WTC11 (cell line): ENCODE data around the gene ZDHHC1. TPM values are rescaled to one million over a fixed set of nuclear protein-coding genes. Genes with fewer than 3 reads are reported as not detected.
A peak's percentile ranks its signal among the peaks of the same experiment; 100 is the strongest.

Experiments
- ATAC-seq: fragments of 200-7000 bp; cut with Tn5 transposase; 2 replicates; pipeline ENCODE4 v1.10.0; 2021; ENCODE audit warnings: mild to moderate bottlenecking, moderate library complexity
- CTCF ChIA-PET: fragments of 300-600 bp; sonication (Branson Sonifier 250); formaldehyde crosslinking; loops from one replicate; lab custom pipeline; 2021; ENCODE audit warnings: antibody characterized with exemption; lab: Charles Lee
- POLR2A ChIA-PET: fragments of 350-600 bp; sonication (Branson Sonifier 250); formaldehyde crosslinking; loops from one replicate; lab custom pipeline; 2021; ENCODE audit warnings: antibody characterized with exemption; lab: Charles Lee
- DNase-seq: peaks from one replicate; pipeline ENCODE4 v3.0.0; 2021; ENCODE audit warnings: low spot score
- H3K27ac Mint-ChIP-seq: 2 replicates; pipeline ENCODE4 v1.8.0; 2021; ENCODE audit warnings: mixed read lengths
- H3K27me3 Mint-ChIP-seq: 2 replicates; pipeline ENCODE4 v1.8.0; 2021; ENCODE audit warnings: low read depth, mild to moderate bottlenecking, moderate library complexity, mixed read lengths
- H3K36me3 Mint-ChIP-seq: 2 replicates; pipeline ENCODE4 v1.8.0; 2021; ENCODE audit warnings: mixed read lengths
- H3K4me1 Mint-ChIP-seq: 2 replicates; pipeline ENCODE4 v1.8.0; 2022; ENCODE audit warnings: mixed read lengths
- H3K4me3 Mint-ChIP-seq: 2 replicates; pipeline ENCODE4 v1.8.0; 2021; ENCODE audit warnings: mild to moderate bottlenecking, moderate library complexity, mixed read lengths
- H3K9me3 Mint-ChIP-seq: 2 replicates; pipeline ENCODE4 v1.8.0; 2021; ENCODE audit warnings: mixed read lengths
- CBFB ChIP-seq: sonication (generic); formaldehyde crosslinking; IDR thresholded peaks from 2 replicates; pipeline ENCODE4 v1.8.1; 2022; ENCODE audit warnings: mild to moderate bottlenecking, low read depth, missing genetic modification reagents
- CREB1 ChIP-seq: sonication (generic); formaldehyde crosslinking; IDR thresholded peaks from 2 replicates; pipeline ENCODE4 v1.8.0; 2023; ENCODE audit warnings: mild to moderate bottlenecking, missing genetic modification reagents
- CREM ChIP-seq: sonication (generic); formaldehyde crosslinking; IDR thresholded peaks from 2 replicates; pipeline ENCODE4 v1.8.1; 2022; ENCODE audit warnings: mild to moderate bottlenecking, missing genetic modification reagents, moderate library complexity
- CTCF ChIP-seq: fragments of 200-600 bp; IDR thresholded peaks from 2 replicates; pipeline ENCODE4 v1.8.0; 2022; ENCODE audit warnings: antibody characterized with exemption
- E2F4 ChIP-seq: sonication (generic); formaldehyde crosslinking; IDR thresholded peaks from 2 replicates; pipeline ENCODE4 v1.8.1; 2022; ENCODE audit warnings: low read depth, mild to moderate bottlenecking, moderate library complexity, missing genetic modification reagents, borderline replicate concordance
- ELF4 ChIP-seq: sonication (generic); formaldehyde crosslinking; IDR thresholded peaks from 2 replicates; pipeline ENCODE4 v1.8.1; 2022; ENCODE audit warnings: low read depth, mild to moderate bottlenecking, moderate library complexity, missing genetic modification reagents
- ESRRA ChIP-seq: sonication (generic); formaldehyde crosslinking; IDR thresholded peaks from 2 replicates; pipeline ENCODE4 v1.8.1; 2022; ENCODE audit warnings: mild to moderate bottlenecking, missing genetic modification reagents, borderline replicate concordance
- FOXJ3 ChIP-seq: sonication (generic); formaldehyde crosslinking; IDR thresholded peaks from 2 replicates; pipeline ENCODE4 v1.9.0; 2021; ENCODE audit warnings: missing genetic modification reagents, mild to moderate bottlenecking, borderline replicate concordance
- GRHL2 ChIP-seq: fragments of 250-450 bp; sonication (Bioruptor Pico); IDR thresholded peaks from 2 replicates; pipeline ENCODE4 v1.8.0; 2022; ENCODE audit warnings: mild to moderate bottlenecking, moderate library complexity; ENCODE audit not compliant: insufficient replicate concordance, severe bottlenecking
- HMGA2 ChIP-seq: fragments of 250-450 bp; sonication (Bioruptor Pico); IDR thresholded peaks from 2 replicates; pipeline ENCODE4 v1.4.0; 2021; ENCODE audit warnings: mild to moderate bottlenecking, moderate library complexity
- MYBL2 ChIP-seq: sonication (generic); formaldehyde crosslinking; IDR thresholded peaks from 2 replicates; pipeline ENCODE4 v1.8.1; 2023; ENCODE audit warnings: mild to moderate bottlenecking, moderate library complexity, missing genetic modification reagents
- NFATC4 ChIP-seq: fragments of 250-450 bp; sonication (Bioruptor Pico); IDR thresholded peaks from 2 replicates; pipeline ENCODE4 v1.9.0; 2021; ENCODE audit warnings: mild to moderate bottlenecking
- NFE2L1 ChIP-seq: sonication (generic); formaldehyde crosslinking; IDR thresholded peaks from 2 replicates; pipeline ENCODE4 v1.8.1; 2023; ENCODE audit warnings: missing genetic modification reagents
- NFYB ChIP-seq: sonication (generic); formaldehyde crosslinking; conservative IDR thresholded peaks from 2 replicates; pipeline ENCODE4 v1.8.0; 2022; ENCODE audit warnings: low read depth, missing genetic modification reagents
- NR2C2 ChIP-seq: sonication (generic); formaldehyde crosslinking; IDR thresholded peaks from 2 replicates; pipeline ENCODE4 v1.8.0; 2022; ENCODE audit warnings: mild to moderate bottlenecking, missing genetic modification reagents
- PRRX2 ChIP-seq: fragments of 250-450 bp; sonication (Bioruptor Pico); IDR thresholded peaks from 2 replicates; pipeline ENCODE4 v1.8.0; 2021; ENCODE audit warnings: mild to moderate bottlenecking
- TEAD1 ChIP-seq: sonication (generic); formaldehyde crosslinking; IDR thresholded peaks from 2 replicates; pipeline ENCODE4 v1.8.0; 2022; ENCODE audit warnings: mild to moderate bottlenecking, missing genetic modification reagents
- TP53 ChIP-seq: sonication (generic); formaldehyde crosslinking; IDR thresholded peaks from 2 replicates; pipeline ENCODE4 v1.8.1; 2023; ENCODE audit warnings: mild to moderate bottlenecking, missing genetic modification reagents
- ZNF121 ChIP-seq: sonication (generic); formaldehyde crosslinking; IDR thresholded peaks from 2 replicates; pipeline ENCODE4 v1.8.0; 2023; ENCODE audit warnings: missing genetic modification reagents
- ZNF317 ChIP-seq: sonication (generic); formaldehyde crosslinking; IDR thresholded peaks from 2 replicates; pipeline ENCODE4 v1.8.1; 2023; ENCODE audit warnings: low read depth, mild to moderate bottlenecking, moderate library complexity, missing genetic modification reagents, borderline replicate concordance
- ZNF396 ChIP-seq: fragments of 250-450 bp; sonication (Bioruptor Pico); IDR thresholded peaks from 2 replicates; pipeline ENCODE4 v1.8.0; 2021; ENCODE audit warnings: mild to moderate bottlenecking, moderate library complexity, borderline replicate concordance
- ZNF423 ChIP-seq: fragments of 250-450 bp; sonication (Bioruptor Pico); IDR thresholded peaks from 2 replicates; pipeline ENCODE4 v2.1.2; 2022; ENCODE audit warnings: mild to moderate bottlenecking, moderate library complexity
- total RNA-seq: library from RNA; stranded (reverse); gene quantifications from 3 replicates; pipeline ENCODE4 v1.2.3, GENCODE V29; 2021
- TF ChIP-seq, protein P1 (sequence below): fragments of 250-450 bp; sonication (Bioruptor Pico); IDR thresholded peaks from 2 replicates; pipeline ENCODE4 v2.1.2; 2022; ENCODE audit warnings: mild to moderate bottlenecking, moderate library complexity
- TF ChIP-seq, protein P2 (sequence below): sonication (generic); formaldehyde crosslinking; IDR thresholded peaks from 2 replicates; pipeline ENCODE4 v1.8.0; 2022; ENCODE audit warnings: mild to moderate bottlenecking, missing genetic modification reagents
- TF ChIP-seq, protein P3 (sequence below): sonication (generic); formaldehyde crosslinking; conservative IDR thresholded peaks from 2 replicates; pipeline ENCODE4 v1.8.1; 2023; ENCODE audit warnings: mild to moderate bottlenecking, low read depth, missing genetic modification reagents, moderate library complexity
- TF ChIP-seq, protein P4 (sequence below): sonication (generic); formaldehyde crosslinking; IDR thresholded peaks from 2 replicates; pipeline ENCODE4 v1.8.1; 2023; ENCODE audit warnings: mild to moderate bottlenecking, missing genetic modification reagents

The ZDHHC1 gene
- total RNA-seq, 1 experiment from 2014 or later, result 4.2 TPM

- ATAC-seq (no peak), DNase-seq (no peak)
- no peaks in the 10 kb centered on the region for H3K9me3 Mint-ChIP-seq
- H3K36me3 Mint-ChIP-seq, result no peaks in the 10 kb centered on the region
- ChIA-PET CTCF (interaction anchor here (1.2 kb wide), 1 partner anchor 10 kb away, joined by 6 read pairs; no protein-coding TSS in a partner anchor), POLR2A (no interaction called here)
- H3K27ac Mint-ChIP-seq, result no peak overlapping the region; the same call in 1 of the 2 replicates
- peaks cover 43% of the 10 kb centered on the region for H3K4me1 Mint-ChIP-seq
- H3K4me3 Mint-ChIP-seq, result no peak overlapping the region
- H3K27me3 Mint-ChIP-seq, result peaks cover 11% of the 10 kb centered on the region
- no peak for TF ChIP-seq ZNF121 (CRISPR knock-in tag)
- no peak for TF ChIP-seq NFATC4 (CRISPR knock-in tag)
- no peak for TF ChIP-seq CREB1 (CRISPR knock-in tag)
- no peak for TF ChIP-seq NR2C2
- no peak for TF ChIP-seq NFYB
- TF ChIP-seq, protein P1, sequence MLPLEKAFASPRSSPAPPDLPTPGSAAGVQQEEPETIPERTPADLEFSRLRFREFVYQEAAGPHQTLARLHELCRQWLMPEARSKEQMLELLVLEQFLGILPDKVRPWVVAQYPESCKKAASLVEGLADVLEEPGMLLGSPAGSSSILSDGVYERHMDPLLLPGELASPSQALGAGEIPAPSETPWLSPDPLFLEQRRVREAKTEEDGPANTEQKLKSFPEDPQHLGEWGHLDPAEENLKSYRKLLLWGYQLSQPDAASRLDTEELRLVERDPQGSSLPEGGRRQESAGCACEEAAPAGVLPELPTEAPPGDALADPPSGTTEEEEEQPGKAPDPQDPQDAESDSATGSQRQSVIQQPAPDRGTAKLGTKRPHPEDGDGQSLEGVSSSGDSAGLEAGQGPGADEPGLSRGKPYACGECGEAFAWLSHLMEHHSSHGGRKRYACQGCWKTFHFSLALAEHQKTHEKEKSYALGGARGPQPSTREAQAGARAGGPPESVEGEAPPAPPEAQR, result no peak
- no peak for TF ChIP-seq PRRX2
- TF ChIP-seq HMGA2 (CRISPR knock-in tag), result no peak
- no peak for TF ChIP-seq CTCF
- TF ChIP-seq, protein P2, sequence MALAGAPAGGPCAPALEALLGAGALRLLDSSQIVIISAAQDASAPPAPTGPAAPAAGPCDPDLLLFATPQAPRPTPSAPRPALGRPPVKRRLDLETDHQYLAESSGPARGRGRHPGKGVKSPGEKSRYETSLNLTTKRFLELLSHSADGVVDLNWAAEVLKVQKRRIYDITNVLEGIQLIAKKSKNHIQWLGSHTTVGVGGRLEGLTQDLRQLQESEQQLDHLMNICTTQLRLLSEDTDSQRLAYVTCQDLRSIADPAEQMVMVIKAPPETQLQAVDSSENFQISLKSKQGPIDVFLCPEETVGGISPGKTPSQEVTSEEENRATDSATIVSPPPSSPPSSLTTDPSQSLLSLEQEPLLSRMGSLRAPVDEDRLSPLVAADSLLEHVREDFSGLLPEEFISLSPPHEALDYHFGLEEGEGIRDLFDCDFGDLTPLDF, result no peak
- TF ChIP-seq ZNF317 (CRISPR knock-in tag), result no peak
- TF ChIP-seq NFE2L1, result no peak
- no peak for TF ChIP-seq TEAD1
- TF ChIP-seq E2F4 (CRISPR knock-in tag), result no peak
- TF ChIP-seq CBFB, result no peak
- TF ChIP-seq ESRRA, result no peak
- TF ChIP-seq CREM (CRISPR knock-in tag), result no peak
- no peak for TF ChIP-seq GRHL2 (CRISPR knock-in tag)
Measured at GRCh38 chr16:67409631-67410030, 6.6 kb downstream of the ZDHHC1 start.

DNA sequence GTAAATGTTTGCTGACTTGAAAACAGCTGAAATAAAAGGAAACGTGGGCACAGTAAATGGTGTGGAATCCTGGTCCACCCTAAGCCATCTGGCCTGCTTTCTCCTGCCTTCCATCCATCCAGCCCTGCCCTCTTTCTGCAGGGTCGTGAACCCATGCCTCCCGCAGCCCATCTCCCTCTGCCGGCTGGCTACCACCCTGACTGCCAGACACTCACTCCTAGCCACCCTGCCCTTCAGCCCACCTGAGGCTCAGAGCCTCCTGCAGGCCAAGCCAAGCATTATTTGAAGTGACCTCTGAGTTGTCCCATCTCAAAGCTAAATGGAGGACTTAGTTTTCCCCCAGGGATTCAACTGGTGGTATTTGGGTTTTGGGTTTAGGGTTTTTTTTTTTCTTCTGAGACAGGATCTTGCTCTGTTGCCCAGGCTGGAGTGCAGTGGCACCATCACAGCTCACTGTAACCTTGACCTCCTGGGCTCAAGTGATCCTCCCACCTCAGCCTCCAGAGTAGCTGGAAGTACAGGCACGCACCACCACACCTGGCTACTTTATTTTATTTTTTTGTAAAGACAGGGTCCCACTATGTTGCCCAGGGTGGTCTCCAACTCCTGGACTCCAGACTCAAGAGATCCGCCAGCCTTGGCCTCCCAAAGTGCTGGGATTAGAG, 8.4 kb downstream of the ZDHHC1 start:
- POLR2A ChIA-PET, result no interaction called here
- peak; percentile 55 for ATAC-seq
- Mint-ChIP-seq H3K36me3 (no peaks in the 10 kb centered on the region), H3K27me3 (peaks cover 14% of the 10 kb centered on the region), H3K9me3 (no peaks in the 10 kb centered on the region), H3K27ac (peak overlapping the region; percentile 57; the same call in 1 of the 2 replicates), H3K4me3 (no peak overlapping the region), H3K4me1 (peaks cover 39% of the 10 kb centered on the region)
- CTCF ChIA-PET, result interaction anchor here (0.8 to 7.0 kb wide), 18 partner anchors 9 to 161 kb away, joined by 3 to 36 read pairs (median 4); partner anchors contain the start of genes HSD11B2, KCTD19, LRRC36 and TPPP3
- TF ChIP-seq TP53 (no peak), MYBL2 (CRISPR knock-in tag) (no peak), ELF4 (CRISPR knock-in tag) (no peak), ZNF423 (CRISPR knock-in tag) (no peak), FOXJ3 (CRISPR knock-in tag) (no peak), ZNF121 (CRISPR knock-in tag) (peak; percentile 34; the same call in 1 of the 2 replicates), ZNF396 (CRISPR knock-in tag) (no peak)
- TF ChIP-seq, protein P3, sequence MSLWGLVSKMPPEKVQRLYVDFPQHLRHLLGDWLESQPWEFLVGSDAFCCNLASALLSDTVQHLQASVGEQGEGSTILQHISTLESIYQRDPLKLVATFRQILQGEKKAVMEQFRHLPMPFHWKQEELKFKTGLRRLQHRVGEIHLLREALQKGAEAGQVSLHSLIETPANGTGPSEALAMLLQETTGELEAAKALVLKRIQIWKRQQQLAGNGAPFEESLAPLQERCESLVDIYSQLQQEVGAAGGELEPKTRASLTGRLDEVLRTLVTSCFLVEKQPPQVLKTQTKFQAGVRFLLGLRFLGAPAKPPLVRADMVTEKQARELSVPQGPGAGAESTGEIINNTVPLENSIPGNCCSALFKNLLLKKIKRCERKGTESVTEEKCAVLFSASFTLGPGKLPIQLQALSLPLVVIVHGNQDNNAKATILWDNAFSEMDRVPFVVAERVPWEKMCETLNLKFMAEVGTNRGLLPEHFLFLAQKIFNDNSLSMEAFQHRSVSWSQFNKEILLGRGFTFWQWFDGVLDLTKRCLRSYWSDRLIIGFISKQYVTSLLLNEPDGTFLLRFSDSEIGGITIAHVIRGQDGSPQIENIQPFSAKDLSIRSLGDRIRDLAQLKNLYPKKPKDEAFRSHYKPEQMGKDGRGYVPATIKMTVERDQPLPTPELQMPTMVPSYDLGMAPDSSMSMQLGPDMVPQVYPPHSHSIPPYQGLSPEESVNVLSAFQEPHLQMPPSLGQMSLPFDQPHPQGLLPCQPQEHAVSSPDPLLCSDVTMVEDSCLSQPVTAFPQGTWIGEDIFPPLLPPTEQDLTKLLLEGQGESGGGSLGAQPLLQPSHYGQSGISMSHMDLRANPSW (CRISPR knock-in tag), result no peak
- TF ChIP-seq, protein P4, sequence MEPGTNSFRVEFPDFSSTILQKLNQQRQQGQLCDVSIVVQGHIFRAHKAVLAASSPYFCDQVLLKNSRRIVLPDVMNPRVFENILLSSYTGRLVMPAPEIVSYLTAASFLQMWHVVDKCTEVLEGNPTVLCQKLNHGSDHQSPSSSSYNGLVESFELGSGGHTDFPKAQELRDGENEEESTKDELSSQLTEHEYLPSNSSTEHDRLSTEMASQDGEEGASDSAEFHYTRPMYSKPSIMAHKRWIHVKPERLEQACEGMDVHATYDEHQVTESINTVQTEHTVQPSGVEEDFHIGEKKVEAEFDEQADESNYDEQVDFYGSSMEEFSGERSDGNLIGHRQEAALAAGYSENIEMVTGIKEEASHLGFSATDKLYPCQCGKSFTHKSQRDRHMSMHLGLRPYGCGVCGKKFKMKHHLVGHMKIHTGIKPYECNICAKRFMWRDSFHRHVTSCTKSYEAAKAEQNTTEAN (CRISPR knock-in tag), result no peak
- no peak for DNase-seq
